Measurements from ENCODE around the gene SYNE1. TPM values are rescaled to one million over a fixed set of nuclear protein-coding genes. Genes with fewer than 3 reads are reported as not detected.

Gene SYNE1
- total and polyA plus RNA-seq, 10 donors, result 27.8 to 336 (median 247) TPM

GRCh38 chr6:152595499-152595898 lies 41.7 kb downstream of the SYNE1 start:
- intact Hi-C loops (cut with DNase I; ENCODE audit: low total_unique reads), result no loop called here

GRCh38 chr6:152594701-152595100 lies 42.5 kb downstream of the SYNE1 start:
- Histone ChIP-seq H3K36me3 (no peaks in the 10 kb centered on the region), H3K4me3 (no peak overlapping the region), H3K27ac (no peak overlapping the region), H3K27me3 (replicated peaks in 1 of 7) (no peaks in the 10 kb centered on the region), H3K9me3 (peaks cover 0 to 11% (median 3%) of the 10 kb centered on the region in 8 donors), H3K4me1 (peaks cover 0 to 36% (median 9%) of the 10 kb centered on the region in 6 donors)
- intact Hi-C loops (cut with DNase I; ENCODE audit: low total_unique reads), result no loop called here
- no peak for DNase-seq
- TF ChIP-seq POLR2AphosphoS5 (IDR thresholded peaks at IDR 0.05) (no peak), POLR2A (IDR thresholded peaks at IDR 0.05) (no peak)
- TF ChIP-seq, protein P1, sequence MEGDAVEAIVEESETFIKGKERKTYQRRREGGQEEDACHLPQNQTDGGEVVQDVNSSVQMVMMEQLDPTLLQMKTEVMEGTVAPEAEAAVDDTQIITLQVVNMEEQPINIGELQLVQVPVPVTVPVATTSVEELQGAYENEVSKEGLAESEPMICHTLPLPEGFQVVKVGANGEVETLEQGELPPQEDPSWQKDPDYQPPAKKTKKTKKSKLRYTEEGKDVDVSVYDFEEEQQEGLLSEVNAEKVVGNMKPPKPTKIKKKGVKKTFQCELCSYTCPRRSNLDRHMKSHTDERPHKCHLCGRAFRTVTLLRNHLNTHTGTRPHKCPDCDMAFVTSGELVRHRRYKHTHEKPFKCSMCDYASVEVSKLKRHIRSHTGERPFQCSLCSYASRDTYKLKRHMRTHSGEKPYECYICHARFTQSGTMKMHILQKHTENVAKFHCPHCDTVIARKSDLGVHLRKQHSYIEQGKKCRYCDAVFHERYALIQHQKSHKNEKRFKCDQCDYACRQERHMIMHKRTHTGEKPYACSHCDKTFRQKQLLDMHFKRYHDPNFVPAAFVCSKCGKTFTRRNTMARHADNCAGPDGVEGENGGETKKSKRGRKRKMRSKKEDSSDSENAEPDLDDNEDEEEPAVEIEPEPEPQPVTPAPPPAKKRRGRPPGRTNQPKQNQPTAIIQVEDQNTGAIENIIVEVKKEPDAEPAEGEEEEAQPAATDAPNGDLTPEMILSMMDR (IDR thresholded peaks at IDR 0.05 in 8 of 11, conservative IDR thresholded peaks at IDR 0.05 in 3 of 11), result no peak
- 90 to 96% (median 93%) methylated on average over 1 of the region's 1 CpG for WGBS, 5 donors

More at GRCh38 chr6:152595499-152595898, 41.7 kb downstream of the SYNE1 start:
- Histone ChIP-seq H3K27me3 (replicated peaks in 1 of 7) (no peaks in the 10 kb centered on the region), H3K4me1 (peaks cover 0 to 42% (median 9%) of the 10 kb centered on the region in 6 donors), H3K9me3 (peaks cover 0 to 11% (median 3%) of the 10 kb centered on the region in 8 donors), H3K27ac (no peak overlapping the region), H3K4me3 (no peak overlapping the region), H3K36me3 (no peaks in the 10 kb centered on the region)
- DNase-seq, result no peak
- 78 to 85% (median 81%) methylated on average over 4 of the region's 4 CpGs for WGBS, 5 donors
- TF ChIP-seq, protein P1 (IDR thresholded peaks at IDR 0.05 in 8 of 11, conservative IDR thresholded peaks at IDR 0.05 in 3 of 11), result peak in 1 of 11 experiments; percentile 34
- no peak for TF ChIP-seq POLR2A (IDR thresholded peaks at IDR 0.05)

- peak overlapping the region in 4 of 8 donors; percentile 23 to 80 (median 66) for H3K27ac ChIP-seq
- intact Hi-C loops (cut with DNase I; ENCODE audit: low total_unique reads), result no loop called here
- H3K4me3 ChIP-seq, result peak overlapping the region in 1 of 8 donors; percentile 9
- H3K27me3 ChIP-seq (replicated peaks in 1 of 7), result no peaks in the 10 kb centered on the region
- peaks cover 0 to 37% (median 9%) of the 10 kb centered on the region in 6 donors for H3K4me1 ChIP-seq
- TF ChIP-seq, protein P1 (IDR thresholded peaks at IDR 0.05 in 8 of 11, conservative IDR thresholded peaks at IDR 0.05 in 3 of 11), result no peak
- no peak for TF ChIP-seq POLR2A (IDR thresholded peaks at IDR 0.05)
- TF ChIP-seq POLR2AphosphoS5 (IDR thresholded peaks at IDR 0.05), result no peak
- 42 to 81% (median 65%) methylated on average over 1 of the region's 1 CpG for WGBS, 5 donors
- DNase-seq, result no peak
- H3K36me3 ChIP-seq, result no peaks in the 10 kb centered on the region
- peaks cover 0 to 11% (median 3%) of the 10 kb centered on the region in 8 donors for H3K9me3 ChIP-seq
These were observed 48.7 kb downstream of the SYNE1 start for GRCh38 chr6:152588456-152588855.

GRCh38 chr6:152587473-152587872 lies 49.7 kb downstream of the SYNE1 start:
- Histone ChIP-seq H3K4me3 (no peak overlapping the region), H3K36me3 (no peaks in the 10 kb centered on the region), H3K4me1 (peaks cover 0 to 38% (median 9%) of the 10 kb centered on the region in 6 donors), H3K9me3 (peaks cover 0 to 11% (median 3%) of the 10 kb centered on the region in 8 donors), H3K27ac (peak overlapping the region in 5 of 8 donors; percentile 31 to 80 (median 69)), H3K27me3 (replicated peaks in 1 of 7) (no peaks in the 10 kb centered on the region)
- DNase-seq, result no peak
- intact Hi-C loops (cut with DNase I; ENCODE audit: low total_unique reads), result no loop called here
- TF ChIP-seq, protein P1 (IDR thresholded peaks at IDR 0.05 in 8 of 11, conservative IDR thresholded peaks at IDR 0.05 in 3 of 11), result no peak
- TF ChIP-seq POLR2A (IDR thresholded peaks at IDR 0.05) (no peak), POLR2AphosphoS5 (IDR thresholded peaks at IDR 0.05) (no peak)
- WGBS, 5 donors, result 45 to 74% (median 68%) methylated on average over 1 of the region's 1 CpG
